WTC11 (cell line): Measurements from ENCODE around the gene OSM. TPM values are rescaled to one million over a fixed set of nuclear protein-coding genes. Genes with fewer than 3 reads are reported as not detected.

Experiments
- ATAC-seq: fragments of 200-7000 bp; cut with Tn5 transposase; 2 replicates; pipeline ENCODE4 v1.10.0; 2021; ENCODE audit warnings: mild to moderate bottlenecking, moderate library complexity
- CTCF ChIA-PET: fragments of 300-600 bp; sonication (Branson Sonifier 250); formaldehyde crosslinking; loops from one replicate; lab custom pipeline; 2021; ENCODE audit warnings: antibody characterized with exemption; lab: Charles Lee
- POLR2A ChIA-PET: fragments of 350-600 bp; sonication (Branson Sonifier 250); formaldehyde crosslinking; loops from one replicate; lab custom pipeline; 2021; ENCODE audit warnings: antibody characterized with exemption; lab: Charles Lee
- DNase-seq: peaks from one replicate; pipeline ENCODE4 v3.0.0; 2021; ENCODE audit warnings: low spot score
- H3K27ac Mint-ChIP-seq: 2 replicates; pipeline ENCODE4 v1.8.0; 2021; ENCODE audit warnings: mixed read lengths
- H3K27me3 Mint-ChIP-seq: 2 replicates; pipeline ENCODE4 v1.8.0; 2021; ENCODE audit warnings: low read depth, mild to moderate bottlenecking, moderate library complexity, mixed read lengths
- H3K36me3 Mint-ChIP-seq: 2 replicates; pipeline ENCODE4 v1.8.0; 2021; ENCODE audit warnings: mixed read lengths
- H3K4me1 Mint-ChIP-seq: 2 replicates; pipeline ENCODE4 v1.8.0; 2022; ENCODE audit warnings: mixed read lengths
- H3K4me3 Mint-ChIP-seq: 2 replicates; pipeline ENCODE4 v1.8.0; 2021; ENCODE audit warnings: mild to moderate bottlenecking, moderate library complexity, mixed read lengths
- H3K9me3 Mint-ChIP-seq: 2 replicates; pipeline ENCODE4 v1.8.0; 2021; ENCODE audit warnings: mixed read lengths
- CREB1 ChIP-seq: sonication (generic); formaldehyde crosslinking; IDR thresholded peaks from 2 replicates; pipeline ENCODE4 v1.8.0; 2023; ENCODE audit warnings: mild to moderate bottlenecking, missing genetic modification reagents
- E2F5 ChIP-seq: sonication (generic); formaldehyde crosslinking; IDR thresholded peaks from 2 replicates; pipeline ENCODE4 v1.8.1; 2022; ENCODE audit warnings: mild to moderate bottlenecking, moderate library complexity, missing genetic modification reagents
- ESRRA ChIP-seq: sonication (generic); formaldehyde crosslinking; IDR thresholded peaks from 2 replicates; pipeline ENCODE4 v1.8.1; 2022; ENCODE audit warnings: mild to moderate bottlenecking, missing genetic modification reagents, borderline replicate concordance
- GTF2I ChIP-seq: fragments of 250-450 bp; sonication (Bioruptor Pico); conservative IDR thresholded peaks from 2 replicates; pipeline ENCODE4 v1.4.0; 2021; ENCODE audit warnings: mild to moderate bottlenecking
- HMGXB4 ChIP-seq: sonication (generic); formaldehyde crosslinking; IDR thresholded peaks from 2 replicates; pipeline ENCODE4 v1.8.1; 2023; ENCODE audit warnings: mild to moderate bottlenecking, moderate library complexity, missing genetic modification reagents
- JAZF1 ChIP-seq: fragments of 250-450 bp; sonication (Bioruptor Pico); IDR thresholded peaks from 2 replicates; pipeline ENCODE4 v1.9.0; 2021; ENCODE audit warnings: moderate library complexity, mild to moderate bottlenecking, inconsistent platforms
- MYBL2 ChIP-seq: sonication (generic); formaldehyde crosslinking; IDR thresholded peaks from 2 replicates; pipeline ENCODE4 v1.8.1; 2023; ENCODE audit warnings: mild to moderate bottlenecking, moderate library complexity, missing genetic modification reagents
- PREB ChIP-seq: sonication (generic); formaldehyde crosslinking; IDR thresholded peaks from 2 replicates; pipeline ENCODE4 v1.8.1; 2022; ENCODE audit warnings: mild to moderate bottlenecking, missing genetic modification reagents, moderate library complexity, borderline replicate concordance
- PRRX2 ChIP-seq: fragments of 250-450 bp; sonication (Bioruptor Pico); IDR thresholded peaks from 2 replicates; pipeline ENCODE4 v1.8.0; 2021; ENCODE audit warnings: mild to moderate bottlenecking
- RELA ChIP-seq: sonication (generic); formaldehyde crosslinking; IDR thresholded peaks from 2 replicates; pipeline ENCODE4 v1.8.1; 2022; ENCODE audit warnings: missing genetic modification reagents, mild to moderate bottlenecking, borderline replicate concordance
- TEAD1 ChIP-seq: sonication (generic); formaldehyde crosslinking; IDR thresholded peaks from 2 replicates; pipeline ENCODE4 v1.8.0; 2022; ENCODE audit warnings: mild to moderate bottlenecking, missing genetic modification reagents
- TEAD4 ChIP-seq: sonication (generic); formaldehyde crosslinking; IDR thresholded peaks from 2 replicates; pipeline ENCODE4 v1.8.0; 2022; ENCODE audit warnings: mild to moderate bottlenecking, missing genetic modification reagents
- ZNF138 ChIP-seq: sonication (generic); formaldehyde crosslinking; conservative IDR thresholded peaks from 2 replicates; pipeline ENCODE4 v1.8.1; 2022; ENCODE audit warnings: mild to moderate bottlenecking, moderate library complexity, missing genetic modification reagents
- ZNF263 ChIP-seq: sonication (generic); formaldehyde crosslinking; IDR thresholded peaks from 2 replicates; pipeline ENCODE4 v1.8.1; 2022; ENCODE audit warnings: low read depth, mild to moderate bottlenecking, moderate library complexity, missing genetic modification reagents
- ZNF416 ChIP-seq: fragments of 250-450 bp; sonication (Bioruptor Pico); IDR thresholded peaks from 2 replicates; pipeline ENCODE4 v1.9.0; 2021; ENCODE audit warnings: mild to moderate bottlenecking, inconsistent platforms
- ZNF425 ChIP-seq: fragments of 250-450 bp; sonication (Bioruptor Pico); conservative IDR thresholded peaks from 2 replicates; pipeline ENCODE4 v1.9.0; 2021; ENCODE audit warnings: mild to moderate bottlenecking
- ZNF512 ChIP-seq: sonication (generic); formaldehyde crosslinking; IDR thresholded peaks from 2 replicates; pipeline ENCODE4 v1.8.1; 2022; ENCODE audit warnings: missing genetic modification reagents, borderline replicate concordance
- total RNA-seq: library from RNA; stranded (reverse); gene quantifications from 3 replicates; pipeline ENCODE4 v1.2.3, GENCODE V29; 2021
- TF ChIP-seq, protein P1 (sequence below): sonication (generic); formaldehyde crosslinking; IDR thresholded peaks from 2 replicates; pipeline ENCODE4 v1.8.1; 2023; ENCODE audit warnings: mild to moderate bottlenecking, missing genetic modification reagents, moderate library complexity
- TF ChIP-seq, protein P2 (sequence below): sonication (generic); formaldehyde crosslinking; IDR thresholded peaks from 2 replicates; pipeline ENCODE4 v1.8.0; 2023; ENCODE audit warnings: mild to moderate bottlenecking, missing genetic modification reagents

Gene OSM
- total RNA-seq, 1 experiment from 2014 or later = not detected

DNA sequence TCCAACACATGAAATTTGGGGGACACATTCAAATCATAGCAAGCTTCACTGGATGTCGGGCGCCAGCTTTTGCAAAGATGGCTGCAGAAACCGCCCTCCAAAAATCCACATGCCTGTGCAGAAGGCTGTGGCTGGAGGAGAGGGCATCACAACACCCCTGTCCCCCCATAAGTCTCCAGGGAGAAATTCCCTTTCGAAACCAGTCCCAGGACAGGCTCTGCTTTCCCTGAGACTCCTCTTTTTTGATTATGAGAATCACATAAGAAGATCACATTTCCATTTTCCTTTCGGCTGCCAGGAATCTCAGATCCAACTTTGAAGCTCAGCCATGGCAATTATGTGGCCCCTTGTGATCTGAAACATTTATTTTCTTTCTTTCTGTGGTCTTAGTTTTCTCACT is 29.8 kb downstream of the OSM start:
- no peaks in the 10 kb centered on the region for H3K36me3 Mint-ChIP-seq
- no peaks in the 10 kb centered on the region; the same call in 1 of the 2 replicates for H3K27me3 Mint-ChIP-seq
- H3K9me3 Mint-ChIP-seq = no peaks in the 10 kb centered on the region
- no peak for TF ChIP-seq GTF2I
- no peak for TF ChIP-seq ZNF512 (CRISPR knock-in tag)
- TF ChIP-seq, protein P1, sequence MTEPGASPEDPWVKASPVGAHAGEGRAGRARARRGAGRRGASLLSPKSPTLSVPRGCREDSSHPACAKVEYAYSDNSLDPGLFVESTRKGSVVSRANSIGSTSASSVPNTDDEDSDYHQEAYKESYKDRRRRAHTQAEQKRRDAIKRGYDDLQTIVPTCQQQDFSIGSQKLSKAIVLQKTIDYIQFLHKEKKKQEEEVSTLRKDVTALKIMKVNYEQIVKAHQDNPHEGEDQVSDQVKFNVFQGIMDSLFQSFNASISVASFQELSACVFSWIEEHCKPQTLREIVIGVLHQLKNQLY (CRISPR knock-in tag) = no peak
- TF ChIP-seq MYBL2 (CRISPR knock-in tag) = no peak
- TF ChIP-seq ESRRA (CRISPR knock-in tag) = no peak
- TF ChIP-seq, protein P2, sequence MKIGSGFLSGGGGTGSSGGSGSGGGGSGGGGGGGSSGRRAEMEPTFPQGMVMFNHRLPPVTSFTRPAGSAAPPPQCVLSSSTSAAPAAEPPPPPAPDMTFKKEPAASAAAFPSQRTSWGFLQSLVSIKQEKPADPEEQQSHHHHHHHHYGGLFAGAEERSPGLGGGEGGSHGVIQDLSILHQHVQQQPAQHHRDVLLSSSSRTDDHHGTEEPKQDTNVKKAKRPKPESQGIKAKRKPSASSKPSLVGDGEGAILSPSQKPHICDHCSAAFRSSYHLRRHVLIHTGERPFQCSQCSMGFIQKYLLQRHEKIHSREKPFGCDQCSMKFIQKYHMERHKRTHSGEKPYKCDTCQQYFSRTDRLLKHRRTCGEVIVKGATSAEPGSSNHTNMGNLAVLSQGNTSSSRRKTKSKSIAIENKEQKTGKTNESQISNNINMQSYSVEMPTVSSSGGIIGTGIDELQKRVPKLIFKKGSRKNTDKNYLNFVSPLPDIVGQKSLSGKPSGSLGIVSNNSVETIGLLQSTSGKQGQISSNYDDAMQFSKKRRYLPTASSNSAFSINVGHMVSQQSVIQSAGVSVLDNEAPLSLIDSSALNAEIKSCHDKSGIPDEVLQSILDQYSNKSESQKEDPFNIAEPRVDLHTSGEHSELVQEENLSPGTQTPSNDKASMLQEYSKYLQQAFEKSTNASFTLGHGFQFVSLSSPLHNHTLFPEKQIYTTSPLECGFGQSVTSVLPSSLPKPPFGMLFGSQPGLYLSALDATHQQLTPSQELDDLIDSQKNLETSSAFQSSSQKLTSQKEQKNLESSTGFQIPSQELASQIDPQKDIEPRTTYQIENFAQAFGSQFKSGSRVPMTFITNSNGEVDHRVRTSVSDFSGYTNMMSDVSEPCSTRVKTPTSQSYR (CRISPR knock-in tag) = no peak
- TF ChIP-seq ZNF138 (CRISPR knock-in tag) = no peak
- no peak for TF ChIP-seq PRRX2 (CRISPR knock-in tag)
- TF ChIP-seq PREB (CRISPR knock-in tag) = no peak
- TF ChIP-seq CREB1 (CRISPR knock-in tag) = no peak
- no peak for TF ChIP-seq JAZF1 (CRISPR knock-in tag)
- TF ChIP-seq HMGXB4 (CRISPR knock-in tag) = no peak
- TF ChIP-seq TEAD4 (CRISPR knock-in tag) = no peak
- TF ChIP-seq RELA = no peak
- no peak for TF ChIP-seq E2F5 (CRISPR knock-in tag)
- ChIA-PET CTCF (interaction anchor here (0.6 to 2.9 kb wide), 3 partner anchors 17 to 51 kb away, joined by 3 to 22 read pairs (median 5); no protein-coding TSS in a partner anchor), POLR2A (no interaction called here)
- ATAC-seq (no peak), DNase-seq (no peak)
- H3K4me1 Mint-ChIP-seq = peaks cover 52% of the 10 kb centered on the region
- no peak overlapping the region for H3K27ac Mint-ChIP-seq
- no peak overlapping the region for H3K4me3 Mint-ChIP-seq

DNA sequence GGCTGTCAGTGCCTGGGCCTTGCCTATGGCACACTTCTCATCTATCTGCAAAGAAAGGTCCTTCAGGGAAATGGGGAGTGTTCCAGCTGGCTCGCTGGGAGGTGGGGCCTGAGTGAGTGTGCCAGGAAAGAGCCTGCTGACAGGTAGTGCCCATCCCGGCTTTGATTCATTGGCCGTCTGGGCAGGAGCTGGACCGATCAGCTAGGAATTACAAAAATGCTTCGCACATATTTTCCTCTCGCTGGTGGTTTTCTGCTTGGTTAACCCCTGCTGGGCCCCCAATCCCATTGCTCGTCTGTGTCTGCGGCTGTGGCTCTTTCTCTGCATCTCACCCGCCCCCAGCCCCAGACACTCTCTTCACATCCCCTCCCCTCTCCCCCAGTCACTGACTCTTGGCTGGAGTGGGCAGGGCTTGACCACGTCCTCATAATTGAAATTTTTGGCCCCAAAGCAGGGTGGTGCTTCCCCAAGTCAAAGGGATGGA is 30.9 kb downstream of the OSM start:
- CTCF ChIA-PET = interaction anchor here (1.5 to 3.6 kb wide), 4 partner anchors 10 to 53 kb away, joined by 3 to 15 read pairs (median 6); partner anchors contain the start of gene CASTOR1
- Mint-ChIP-seq H3K27ac (no peak overlapping the region), H3K4me3 (no peak overlapping the region), H3K9me3 (no peaks in the 10 kb centered on the region), H3K4me1 (peaks cover 53% of the 10 kb centered on the region), H3K36me3 (no peaks in the 10 kb centered on the region), H3K27me3 (no peaks in the 10 kb centered on the region; the same call in 1 of the 2 replicates)
- DNase-seq (no peak), ATAC-seq (peak; percentile 23)
- POLR2A ChIA-PET = no interaction called here
- TF ChIP-seq ZNF263 = no peak
- no peak for TF ChIP-seq TEAD1 (CRISPR knock-in tag)
- TF ChIP-seq PREB (CRISPR knock-in tag) = no peak
- no peak for TF ChIP-seq ZNF425 (CRISPR knock-in tag)
- no peak for TF ChIP-seq MYBL2 (CRISPR knock-in tag)
- TF ChIP-seq, protein P2 (CRISPR knock-in tag) = no peak
- TF ChIP-seq ZNF416 (CRISPR knock-in tag) = no peak
